GM12892 (cell line): Measurements from ENCODE around the gene DTNB.

ENCODE experiments used
- DNase-seq: peaks from one replicate; pipeline ENCODE4 v3.0.0; 2011; ENCODE audit not compliant: insufficient read length
- FAIRE-seq: peaks from 2 replicates; lab custom pipeline; 2011; peaks lifted over from hg19 to GRCh38; lab: Jason Lieb, UNC
- POLR2A ChIP-seq: IDR thresholded peaks from 2 replicates; pipeline ENCODE4 v1.6.1; 2011; ENCODE audit warnings: low read depth, low read length, control low read depth
- POLR2AphosphoS5 ChIP-seq: IDR thresholded peaks from 2 replicates; pipeline ENCODE4 v1.6.1; 2011; ENCODE audit warnings: low read depth, low read length, control low read depth
- TAF1 ChIP-seq: IDR thresholded peaks from 2 replicates; pipeline ENCODE4 v1.6.1; 2011; ENCODE audit warnings: low read depth, mild to moderate bottlenecking, control low read depth, low read length, borderline replicate concordance

DTNB gene

GRCh38 chr2:25386971-25387875, 286.2 kb downstream of the DTNB start:
- TF ChIP-seq POLR2AphosphoS5 (no peak), TAF1 (no peak), POLR2A (no peak)
- FAIRE-seq (no peak), DNase-seq (no peak)

GRCh38 chr2:25385910-25386309, 287.5 kb downstream of the DTNB start:
- TF ChIP-seq POLR2A = no peak
- TF ChIP-seq POLR2AphosphoS5 = no peak
- TF ChIP-seq TAF1 = no peak
- no peak for DNase-seq
- FAIRE-seq = no peak

GRCh38 chr2:25383806-25384205, 289.6 kb downstream of the DTNB start:
- FAIRE-seq (no peak), DNase-seq (no peak)
- TF ChIP-seq POLR2AphosphoS5 (no peak), TAF1 (no peak), POLR2A (no peak)

- DNase-seq (no peak), FAIRE-seq (no peak)
- TF ChIP-seq POLR2A (no peak), TAF1 (no peak), POLR2AphosphoS5 (no peak)
Observed at GRCh38 chr2:25381502-25381901, 291.9 kb downstream of the DTNB start.

GRCh38 chr2:25380586-25381375, 292.6 kb downstream of the DTNB start:
- TF ChIP-seq TAF1 (no peak), POLR2A (no peak), POLR2AphosphoS5 (no peak)
- FAIRE-seq = no peak
- no peak for DNase-seq

- no peak for TF ChIP-seq POLR2AphosphoS5
- TF ChIP-seq TAF1 = no peak
- no peak for TF ChIP-seq POLR2A
- DNase-seq (no peak), FAIRE-seq (no peak)
Observed at GRCh38 chr2:25380023-25380422, 293.4 kb downstream of the DTNB start.

GRCh38 chr2:25379535-25379934, 293.8 kb downstream of the DTNB start:
- no peak for DNase-seq
- FAIRE-seq = no peak
- TF ChIP-seq TAF1 (no peak), POLR2A (no peak), POLR2AphosphoS5 (no peak)

GRCh38 chr2:25378731-25379490, 294.5 kb downstream of the DTNB start:
- FAIRE-seq (no peak), DNase-seq (no peak)
- TF ChIP-seq TAF1 = no peak
- no peak for TF ChIP-seq POLR2AphosphoS5
- no peak for TF ChIP-seq POLR2A

- FAIRE-seq (no peak), DNase-seq (no peak)
- no peak for TF ChIP-seq POLR2A
- no peak for TF ChIP-seq TAF1
- no peak for TF ChIP-seq POLR2AphosphoS5
Observed at GRCh38 chr2:25377822-25378421, 295.5 kb downstream of the DTNB start.

GRCh38 chr2:25376750-25377621, 296.4 kb downstream of the DTNB start:
- FAIRE-seq (peak; percentile 92), DNase-seq (peak; percentile 96)
- TF ChIP-seq POLR2AphosphoS5 = no peak
- no peak for TF ChIP-seq TAF1
- no peak; the same call in 1 of the 2 replicates for TF ChIP-seq POLR2A
